IMR-90 (cell line): Measurements from ENCODE around the gene ZC3H4. TPM values are rescaled to one million over a fixed set of nuclear protein-coding genes. Genes with fewer than 3 reads are reported as not detected.

ENCODE experiments used
- ATAC-seq: fragments of 200-7000 bp; cut with Tn5 transposase; 2 replicates; pipeline ENCODE4 v1.9.1; 2020; ENCODE audit warnings: low read depth, mild to moderate bottlenecking, moderate library complexity
- BruUV-seq: library from RNA; stranded (reverse); fragments of 400-500 nt; replicated peaks from 2 replicates; lab custom pipeline; 2021; lab: Mats Ljungman, UMichigan
- CTCF ChIA-PET: fragments of 300-600 bp; formaldehyde crosslinking; extraction: SDS; loops from one replicate; lab custom pipeline; 2021; ENCODE audit warnings: antibody characterized with exemption; lab: Yijun Ruan, JAX
- POLR2A ChIA-PET: fragments of 300-600 bp; sonication (Branson Sonifier 250); formaldehyde crosslinking; loops from one replicate; lab custom pipeline; 2022; ENCODE audit warnings: antibody characterized with exemption; ENCODE audit not compliant: unreplicated experiment; lab: Charles Lee
- DNase-seq: peaks from one replicate; pipeline ENCODE4 v3.0.0; 2013
- H2AFZ ChIP-seq: replicated peaks from 2 replicates; pipeline ENCODE3; 2013; ENCODE audit warnings: low read length, mild to moderate bottlenecking; ENCODE audit not compliant: poor library complexity
- H2AK5ac ChIP-seq: 2 replicates; pipeline ENCODE4 v1.6.1; 2013; ENCODE audit warnings: low read depth, low read length, inconsistent platforms
- H2AK9ac ChIP-seq: replicated peaks from 2 replicates; pipeline ENCODE3; 2013; ENCODE audit warnings: mild to moderate bottlenecking, low read depth, low read length, moderate library complexity; ENCODE audit not compliant: poor library complexity
- H2BK120ac ChIP-seq: 2 replicates; pipeline ENCODE4 v1.6.1; 2013; ENCODE audit warnings: low read depth, low read length, inconsistent platforms
- H2BK15ac ChIP-seq: 3 replicates; pipeline ENCODE4 v1.6.1; 2013; ENCODE audit warnings: low read depth, low read length, inconsistent platforms
- H2BK20ac ChIP-seq: 2 replicates; pipeline ENCODE4 v1.6.1; 2013; ENCODE audit warnings: low read depth, mild to moderate bottlenecking, inconsistent platforms, low read length, moderate library complexity
- H2BK5ac ChIP-seq: 2 replicates; pipeline ENCODE4 v1.6.1; 2013; ENCODE audit warnings: mild to moderate bottlenecking, low read depth, low read length, inconsistent platforms; ENCODE audit not compliant: poor library complexity, severe bottlenecking
- H3K14ac ChIP-seq: replicated peaks from 2 replicates; pipeline ENCODE4 v1.6.1; 2013; ENCODE audit warnings: low read depth, low read length, inconsistent platforms
- H3K18ac ChIP-seq: 2 replicates; pipeline ENCODE4 v1.6.1; 2013; ENCODE audit warnings: low read depth, low read length, control low read depth
- H3K23ac ChIP-seq: 2 replicates; pipeline ENCODE4 v1.6.1; 2013; ENCODE audit warnings: low read depth, low read length, inconsistent platforms
- H3K27ac ChIP-seq: 2 replicates; pipeline ENCODE4 v1.5.1; 2013; ENCODE audit warnings: mild to moderate bottlenecking, control low read depth, low read length; ENCODE audit not compliant: insufficient read depth
- H3K27me3 ChIP-seq: 2 replicates; pipeline ENCODE4 v1.6.1; 2013; ENCODE audit warnings: low read length; ENCODE audit not compliant: control insufficient read depth, insufficient read depth
- H3K36me3 ChIP-seq: 2 replicates; pipeline ENCODE4 v1.6.1; 2013; ENCODE audit warnings: low read length, mixed read lengths; ENCODE audit not compliant: control insufficient read depth, insufficient read depth
- H3K4ac ChIP-seq: 2 replicates; pipeline ENCODE4 v1.6.1; 2013; ENCODE audit warnings: low read depth, low read length, inconsistent platforms
- H3K4me1 ChIP-seq: 2 replicates; pipeline ENCODE4 v1.6.1; 2013; ENCODE audit warnings: low read length, mixed read lengths; ENCODE audit not compliant: control insufficient read depth, insufficient read depth
- H3K4me2 ChIP-seq: 2 replicates; pipeline ENCODE4 v1.6.1; 2013; ENCODE audit warnings: low read depth, mild to moderate bottlenecking, control low read depth, low read length, moderate library complexity
- H3K4me3 ChIP-seq: 2 replicates; pipeline ENCODE4 v1.5.1; 2013; ENCODE audit warnings: low read depth, mild to moderate bottlenecking, control low read depth, low read length, moderate library complexity; ENCODE audit not compliant: insufficient read depth
- H3K56ac ChIP-seq: 2 replicates; pipeline ENCODE4 v1.6.1; 2013; ENCODE audit warnings: low read length, inconsistent platforms; ENCODE audit not compliant: insufficient read depth; ENCODE audit errors: extremely low read depth
- H3K79me1 ChIP-seq, 2 experiments: 2 replicates each; pipeline ENCODE4 v1.6.1; 2013; ENCODE audit warnings: low read length in 2 of 2, inconsistent platforms in 1 of 2, low read depth in 1 of 2
- H3K9ac ChIP-seq: 2 replicates; pipeline ENCODE4 v1.6.1; 2013; ENCODE audit warnings: low read depth, low read length, control low read depth
- H3K9me1 ChIP-seq: 2 replicates; pipeline ENCODE4 v1.6.1; 2013; ENCODE audit warnings: low read length, inconsistent platforms; ENCODE audit not compliant: insufficient read depth
- H3K9me3 ChIP-seq: 2 replicates; pipeline ENCODE4 v1.6.1; 2013; ENCODE audit warnings: low read length; ENCODE audit not compliant: control insufficient read depth, insufficient read depth
- H4K20me1 ChIP-seq: 2 replicates; pipeline ENCODE4 v1.6.1; 2013; ENCODE audit warnings: low read length, inconsistent platforms; ENCODE audit not compliant: insufficient read depth
- H4K5ac ChIP-seq: 2 replicates; pipeline ENCODE4 v1.6.1; 2013; ENCODE audit warnings: mild to moderate bottlenecking, low read depth, low read length, control low read depth
- H4K8ac ChIP-seq, 2 experiments: 2 replicates each; pipeline ENCODE4 v1.6.1; 2013; ENCODE audit warnings: low read depth in 2 of 2, low read length in 2 of 2, control low read depth in 1 of 2, inconsistent platforms in 1 of 2
- H4K91ac ChIP-seq: 2 replicates; pipeline ENCODE4 v1.6.1; 2013; ENCODE audit warnings: low read depth, low read length, inconsistent platforms; ENCODE audit not compliant: insufficient read depth
- BHLHE40 ChIP-seq: fragments of 150-350 bp; IDR thresholded peaks from 2 replicates; pipeline ENCODE4 v1.6.1; 2016; ENCODE audit warnings: mild to moderate bottlenecking, low read depth, low read length
- NFE2L2 ChIP-seq: fragments of 150-350 bp; IDR thresholded peaks from 2 replicates; pipeline ENCODE4 v1.6.1; 2016; ENCODE audit warnings: low read depth, mild to moderate bottlenecking, low read length
- POLR2A ChIP-seq: IDR thresholded peaks from 2 replicates; pipeline ENCODE4 v1.6.1; 2012; ENCODE audit warnings: mild to moderate bottlenecking, low read depth, low read length
- RAD21 ChIP-seq: IDR thresholded peaks from 2 replicates; pipeline ENCODE4 v1.6.1; 2012; ENCODE audit warnings: low read length, improper control_type of control experiment
- RFX5 ChIP-seq: IDR thresholded peaks from 2 replicates; pipeline ENCODE4 v1.8.0; 2012; ENCODE audit warnings: low read depth, mild to moderate bottlenecking, low read length, moderate library complexity
- SMC3 ChIP-seq: fragments of 150-350 bp; IDR thresholded peaks from 2 replicates; pipeline ENCODE4 v1.6.1; 2016; ENCODE audit warnings: low read depth, mild to moderate bottlenecking, antibody characterized with exemption, low read length, moderate library complexity
- WGBS, 2 experiments: methylation state at CpG; one replicate each; pipeline versions ENCODE4 v1.1.5 to v1.1.7; 2013; ENCODE audit warnings: missing lambda C conversion rate in 2 of 2; ENCODE audit not compliant: insufficient read length in 1 of 2; ENCODE audit errors: extremely low coverage in 2 of 2; 5-methylcytosine and 5-hydroxymethylcytosine counted together
- dilution Hi-C: fragments of 300-500 bp; cut with HindIII; formaldehyde crosslinking; loops from one replicate; pipeline ENCODE4 v1.14.3; 2018; ENCODE audit warnings: low sequenced_read_pairs; ENCODE audit not compliant: unreplicated experiment
- in situ Hi-C: fragments of 300-500 bp; cut with MboI; formaldehyde crosslinking; loops from 3 replicates; pipeline ENCODE4 v1.14.3; 2019; ENCODE audit warnings: low sequenced_read_pairs, inconsistent platforms, mixed read lengths
- intact Hi-C: fragments of 100-400 bp; cut with micrococcal nuclease; formaldehyde crosslinking; loops from 2 replicates; pipeline ENCODE4 v1.10.0; 2022
- polyA plus RNA-seq, 3 experiments: library from polyadenylated mRNA; depleted of rRNA; stranded (reverse); fragments of >200 nt; gene quantifications; 2 replicates each; pipeline ENCODE4 v1.2.3, GENCODE V29; 2012; ENCODE audit warnings: low replicate concordance in 1 of 3
- total RNA-seq: library from RNA; depleted of rRNA; stranded (reverse); fragments of >200 nt; gene quantifications from 2 replicates; pipeline ENCODE4 v1.2.3, GENCODE V29; 2012
- TF ChIP-seq, protein P1 (sequence below): conservative IDR thresholded peaks from 2 replicates; pipeline ENCODE4 v1.5.1; 2012; ENCODE audit warnings: mild to moderate bottlenecking, low read depth, low read length, improper control_type of control experiment
- TF ChIP-seq, protein P2 (sequence below): fragments of 150-350 bp; IDR thresholded peaks from 2 replicates; pipeline ENCODE4 v1.6.1; 2017; ENCODE audit warnings: mild to moderate bottlenecking, antibody characterized with exemption, low read length, low read depth
- TF ChIP-seq, protein P3 (sequence below): fragments of 150-350 bp; IDR thresholded peaks from 2 replicates; pipeline ENCODE4 v1.6.1; 2016; ENCODE audit warnings: low read depth, mild to moderate bottlenecking, low read length, moderate library complexity, borderline replicate concordance

ZC3H4 gene
- total and polyA plus RNA-seq, 2 of the 4 experiments (the other 2 are of a cell fraction) = 3.9 to 8.9 TPM

DNA sequence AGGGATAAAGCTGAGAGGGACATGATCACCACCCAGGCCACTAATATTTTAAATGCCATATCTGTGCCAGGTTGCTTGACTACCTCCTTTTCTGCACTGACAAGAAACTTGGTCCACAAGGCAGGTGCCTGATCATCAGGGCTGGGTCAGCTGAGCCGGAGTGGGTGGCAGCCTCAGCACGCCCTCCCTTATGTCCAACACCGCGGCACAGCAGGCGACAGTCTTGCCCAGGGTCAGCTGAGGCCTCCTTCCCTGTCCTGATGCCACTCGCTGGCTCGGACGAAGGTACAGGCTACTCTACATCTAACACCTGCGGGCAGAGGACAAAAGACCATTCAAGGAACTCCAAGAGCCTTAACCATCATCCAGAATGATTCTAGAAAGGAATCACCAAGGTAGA, 16.9 kb downstream of the ZC3H4 start:
- H3K27ac ChIP-seq = no peak overlapping the region
- H3K4me3 ChIP-seq = no peak overlapping the region
- H3K27me3 ChIP-seq = no peaks in the 10 kb centered on the region
- no peaks in the 10 kb centered on the region for H3K9me3 ChIP-seq
- intact Hi-C loops (no loop called here), dilution Hi-C loops (no loop called here), in situ Hi-C loops (no loop called here)
- H3K4me2 ChIP-seq = no peak overlapping the region
- no peak overlapping the region for H3K4ac ChIP-seq
- ATAC-seq (no peak), DNase-seq (no peak)
- no TSS peak for BruUV-seq
- no peak overlapping the region for H2BK5ac ChIP-seq
- H2AFZ ChIP-seq = no peak overlapping the region
- H3K56ac ChIP-seq = no peak overlapping the region
- H3K36me3 ChIP-seq = peaks cover 18% of the 10 kb centered on the region
- H3K9ac ChIP-seq = no peak overlapping the region
- H3K9me1 ChIP-seq = peaks cover 29% of the 10 kb centered on the region
- no peak overlapping the region for H2BK20ac ChIP-seq
- CTCF ChIA-PET = no interaction called here
- no peak overlapping the region for H3K23ac ChIP-seq
- no peak overlapping the region for H4K8ac ChIP-seq
- H2BK120ac ChIP-seq = no peak overlapping the region
- H3K79me1 ChIP-seq = peaks cover 51 to 81% of the 10 kb centered on the region in 2 experiments
- TF ChIP-seq SMC3 (no peak), POLR2A (no peak), RFX5 (no peak), NFE2L2 (no peak), BHLHE40 (no peak), RAD21 (no peak)
- TF ChIP-seq, protein P1, sequence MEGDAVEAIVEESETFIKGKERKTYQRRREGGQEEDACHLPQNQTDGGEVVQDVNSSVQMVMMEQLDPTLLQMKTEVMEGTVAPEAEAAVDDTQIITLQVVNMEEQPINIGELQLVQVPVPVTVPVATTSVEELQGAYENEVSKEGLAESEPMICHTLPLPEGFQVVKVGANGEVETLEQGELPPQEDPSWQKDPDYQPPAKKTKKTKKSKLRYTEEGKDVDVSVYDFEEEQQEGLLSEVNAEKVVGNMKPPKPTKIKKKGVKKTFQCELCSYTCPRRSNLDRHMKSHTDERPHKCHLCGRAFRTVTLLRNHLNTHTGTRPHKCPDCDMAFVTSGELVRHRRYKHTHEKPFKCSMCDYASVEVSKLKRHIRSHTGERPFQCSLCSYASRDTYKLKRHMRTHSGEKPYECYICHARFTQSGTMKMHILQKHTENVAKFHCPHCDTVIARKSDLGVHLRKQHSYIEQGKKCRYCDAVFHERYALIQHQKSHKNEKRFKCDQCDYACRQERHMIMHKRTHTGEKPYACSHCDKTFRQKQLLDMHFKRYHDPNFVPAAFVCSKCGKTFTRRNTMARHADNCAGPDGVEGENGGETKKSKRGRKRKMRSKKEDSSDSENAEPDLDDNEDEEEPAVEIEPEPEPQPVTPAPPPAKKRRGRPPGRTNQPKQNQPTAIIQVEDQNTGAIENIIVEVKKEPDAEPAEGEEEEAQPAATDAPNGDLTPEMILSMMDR = no peak
- TF ChIP-seq, protein P2, sequence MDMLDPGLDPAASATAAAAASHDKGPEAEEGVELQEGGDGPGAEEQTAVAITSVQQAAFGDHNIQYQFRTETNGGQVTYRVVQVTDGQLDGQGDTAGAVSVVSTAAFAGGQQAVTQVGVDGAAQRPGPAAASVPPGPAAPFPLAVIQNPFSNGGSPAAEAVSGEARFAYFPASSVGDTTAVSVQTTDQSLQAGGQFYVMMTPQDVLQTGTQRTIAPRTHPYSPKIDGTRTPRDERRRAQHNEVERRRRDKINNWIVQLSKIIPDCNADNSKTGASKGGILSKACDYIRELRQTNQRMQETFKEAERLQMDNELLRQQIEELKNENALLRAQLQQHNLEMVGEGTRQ = no peak
- TF ChIP-seq, protein P3, sequence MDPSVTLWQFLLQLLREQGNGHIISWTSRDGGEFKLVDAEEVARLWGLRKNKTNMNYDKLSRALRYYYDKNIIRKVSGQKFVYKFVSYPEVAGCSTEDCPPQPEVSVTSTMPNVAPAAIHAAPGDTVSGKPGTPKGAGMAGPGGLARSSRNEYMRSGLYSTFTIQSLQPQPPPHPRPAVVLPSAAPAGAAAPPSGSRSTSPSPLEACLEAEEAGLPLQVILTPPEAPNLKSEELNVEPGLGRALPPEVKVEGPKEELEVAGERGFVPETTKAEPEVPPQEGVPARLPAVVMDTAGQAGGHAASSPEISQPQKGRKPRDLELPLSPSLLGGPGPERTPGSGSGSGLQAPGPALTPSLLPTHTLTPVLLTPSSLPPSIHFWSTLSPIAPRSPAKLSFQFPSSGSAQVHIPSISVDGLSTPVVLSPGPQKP = no peak
- no peak overlapping the region for H2AK9ac ChIP-seq
- 95% methylated on average over 4 of the region's 9 CpGs; no CpG with 5 or more reads in 1 of the 2 experiments for WGBS, 2 experiments
- H2BK15ac ChIP-seq = no peak overlapping the region
- H2AK5ac ChIP-seq = no peak overlapping the region
- H3K4me1 ChIP-seq = peaks cover 7% of the 10 kb centered on the region; the same call in 1 of the 2 replicates
- no peak overlapping the region for H3K18ac ChIP-seq
- no peak overlapping the region for H4K91ac ChIP-seq
- H4K20me1 ChIP-seq = peaks cover 68% of the 10 kb centered on the region
- no peak overlapping the region for H4K5ac ChIP-seq
- POLR2A ChIA-PET = no interaction called here
- H3K14ac ChIP-seq = no peak overlapping the region
